Mesenchymal stem cell (in vitro differentiated cells and primary cell): ENCODE data around the gene SEC63.
A peak's percentile ranks its signal among the peaks of the same experiment; 100 is the strongest.
"Not testable (repeated sequence)": the region's sequence is repeated elsewhere in the genome, so short reads cannot be mapped to it uniquely, and the experiment has no call there.

Experiments used
- DNase-seq: peaks from one replicate; pipeline ENCODE4 v3.0.0-alpha.2; 2013
- H2AFZ ChIP-seq: one replicate; pipeline ENCODE4 v1.6.1; 2013; ENCODE audit warnings: low read depth, mild to moderate bottlenecking, control low read depth, inconsistent platforms, low read length, moderate library complexity
- H2AK5ac ChIP-seq: 2 replicates; pipeline ENCODE4 v1.6.1; 2013; ENCODE audit warnings: low read length, moderate library complexity, mild to moderate bottlenecking, inconsistent platforms; ENCODE audit not compliant: severe bottlenecking
- H2BK120ac ChIP-seq: one replicate; pipeline ENCODE4 v1.6.1; 2013; ENCODE audit warnings: low read depth, mild to moderate bottlenecking, inconsistent platforms, low read length, moderate library complexity
- H2BK12ac ChIP-seq, 2 experiments: one replicate each; pipeline ENCODE4 v1.6.1; 2013; ENCODE audit warnings: inconsistent platforms in 2 of 2, low read length in 2 of 2, mild to moderate bottlenecking in 2 of 2, moderate library complexity in 2 of 2, control low read depth in 1 of 2
- H2BK15ac ChIP-seq: one replicate; pipeline ENCODE4 v1.6.1; 2013; ENCODE audit warnings: mild to moderate bottlenecking, low read depth, inconsistent platforms; ENCODE audit not compliant: poor library complexity, severe bottlenecking
- H2BK5ac ChIP-seq: 2 replicates; pipeline ENCODE4 v1.6.1; 2013; ENCODE audit warnings: low read depth, mild to moderate bottlenecking, low read length, control low read depth, inconsistent platforms; ENCODE audit not compliant: poor library complexity, severe bottlenecking
- H3K14ac ChIP-seq, 2 experiments: one replicate each; pipeline ENCODE4 v1.6.1; 2013; ENCODE audit warnings: inconsistent platforms in 2 of 2, low read length in 2 of 2, control low read depth in 1 of 2, mild to moderate bottlenecking in 1 of 2, moderate library complexity in 1 of 2
- H3K18ac ChIP-seq, 2 experiments: one replicate each; pipeline ENCODE4 v1.6.1; 2013; ENCODE audit warnings: inconsistent platforms in 2 of 2, low read length in 2 of 2, control low read depth in 1 of 2, low read depth in 1 of 2, mild to moderate bottlenecking in 1 of 2
- H3K23ac ChIP-seq, 2 experiments: one replicate each; pipeline ENCODE4 v1.6.1; 2013; ENCODE audit warnings: inconsistent platforms in 2 of 2, low read length in 2 of 2, mild to moderate bottlenecking in 2 of 2, moderate library complexity in 2 of 2, control low read depth in 1 of 2
- H3K27ac ChIP-seq: 2 replicates; pipeline ENCODE4 v1.5.1; 2013; ENCODE audit warnings: mild to moderate bottlenecking, moderate library complexity, low read length, control low read depth, inconsistent platforms; ENCODE audit not compliant: poor library complexity, severe bottlenecking
- H3K27me3 ChIP-seq, 2 experiments: 2 replicates each; pipeline versions ENCODE4 v1.6.1 to v1.7.0; 2013; ENCODE audit warnings: low read length in 2 of 2, mild to moderate bottlenecking in 2 of 2, moderate library complexity in 2 of 2, control low read depth in 1 of 2, inconsistent platforms in 1 of 2; ENCODE audit not compliant: control insufficient read depth in 1 of 2, insufficient read depth in 1 of 2
- H3K36me3 ChIP-seq, 2 experiments: 2 replicates each; pipeline versions ENCODE4 v1.6.1 to v1.7.0; 2013; ENCODE audit warnings: low read length in 2 of 2, control low read depth in 1 of 2, inconsistent platforms in 1 of 2, low read depth in 1 of 2, mild to moderate bottlenecking in 1 of 2; ENCODE audit not compliant: insufficient read depth in 2 of 2, control insufficient read depth in 1 of 2
- H3K4ac ChIP-seq, 2 experiments: one replicate each; pipeline ENCODE4 v1.6.1; 2013; ENCODE audit warnings: inconsistent platforms in 2 of 2, low read length in 2 of 2, mild to moderate bottlenecking in 2 of 2, moderate library complexity in 2 of 2, control low read depth in 1 of 2, low read depth in 1 of 2
- H3K4me1 ChIP-seq: 2 replicates; pipeline ENCODE4 v1.6.1; 2013; ENCODE audit warnings: low read depth, low read length, control low read depth; ENCODE audit not compliant: control insufficient read depth, insufficient read depth
- H3K4me2 ChIP-seq: 2 replicates; pipeline ENCODE4 v1.6.1; 2013; ENCODE audit warnings: low read length, mild to moderate bottlenecking, inconsistent platforms; ENCODE audit not compliant: poor library complexity, severe bottlenecking
- H3K4me3 ChIP-seq, 2 experiments: 2 replicates each; pipeline versions ENCODE4 v1.5.1 to v1.7.0; 2013; ENCODE audit warnings: low read length in 2 of 2, mild to moderate bottlenecking in 2 of 2, control low read depth in 1 of 2, low read depth in 1 of 2; ENCODE audit not compliant: insufficient read depth in 1 of 2
- H3K79me1 ChIP-seq: replicated peaks from 2 replicates; pipeline ENCODE4 v1.6.1; 2013; ENCODE audit warnings: mild to moderate bottlenecking, control low read depth, low read length, inconsistent platforms; ENCODE audit not compliant: poor library complexity, severe bottlenecking
- H3K9ac ChIP-seq: 2 replicates; pipeline ENCODE4 v1.7.0; 2013; ENCODE audit warnings: mild to moderate bottlenecking, low read length, moderate library complexity
- H3K9me3 ChIP-seq: 2 replicates; pipeline ENCODE4 v1.7.0; 2013; ENCODE audit warnings: mild to moderate bottlenecking, low read length; ENCODE audit not compliant: control insufficient read depth
- H4K8ac ChIP-seq: one replicate; pipeline ENCODE4 v1.6.1; 2013; ENCODE audit warnings: inconsistent platforms, mild to moderate bottlenecking, low read length, moderate library complexity
- H4K91ac ChIP-seq: one replicate; pipeline ENCODE4 v1.6.1; 2013; ENCODE audit warnings: mild to moderate bottlenecking, low read length, inconsistent platforms
- WGBS: methylation state at CpG from one replicate; pipeline ENCODE4 v1.1.7; 2013; ENCODE audit warnings: mixed read lengths; 5-methylcytosine and 5-hydroxymethylcytosine counted together

SEC63 gene

DNA sequence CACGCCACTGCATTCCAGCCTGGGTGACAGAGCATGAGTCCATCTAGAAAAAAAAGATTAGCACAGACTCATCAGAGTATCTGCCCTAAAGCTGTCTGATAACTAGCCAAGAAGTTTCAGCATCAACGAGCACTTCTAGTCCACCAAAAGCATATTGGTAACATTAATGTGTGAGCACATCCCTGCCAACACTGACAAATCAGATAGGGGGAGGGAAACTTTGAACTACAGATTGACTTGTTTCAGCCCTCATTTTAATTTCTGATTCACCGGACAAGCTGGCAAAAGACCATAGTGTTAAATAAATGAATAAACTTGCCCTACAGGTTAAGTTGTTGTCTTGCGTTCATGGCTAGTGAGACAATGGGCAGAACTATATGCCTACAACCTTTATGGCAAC lies 7.7 kb upstream of the SEC63 start:
- H4K91ac ChIP-seq = no peak overlapping the region
- no peak overlapping the region for H3K27ac ChIP-seq
- H3K9me3 ChIP-seq = no peaks in the 10 kb centered on the region
- no peak overlapping the region for H3K4me3 ChIP-seq
- no peak overlapping the region for H3K4me2 ChIP-seq
- no peaks in the 10 kb centered on the region for H3K36me3 ChIP-seq
- H3K27me3 ChIP-seq = no peaks in the 10 kb centered on the region
- no peak for DNase-seq
- no peak overlapping the region for H2BK5ac ChIP-seq
- H3K79me1 ChIP-seq = no peaks in the 10 kb centered on the region
- WGBS = 99% methylated on average over 3 of the region's 4 CpGs
- H2BK12ac ChIP-seq = no peak overlapping the region
- H2BK120ac ChIP-seq = no peak overlapping the region
- no peak overlapping the region for H3K23ac ChIP-seq
- no peak overlapping the region for H4K8ac ChIP-seq
- H2AFZ ChIP-seq = no peak overlapping the region
- no peak overlapping the region for H3K9ac ChIP-seq
- no peak overlapping the region for H3K18ac ChIP-seq
- H2BK15ac ChIP-seq = no peak overlapping the region
- no peak overlapping the region for H2AK5ac ChIP-seq
- peaks cover 2% of the 10 kb centered on the region for H3K4me1 ChIP-seq
- H3K14ac ChIP-seq = no peak overlapping the region
- no peak overlapping the region for H3K4ac ChIP-seq

DNA sequence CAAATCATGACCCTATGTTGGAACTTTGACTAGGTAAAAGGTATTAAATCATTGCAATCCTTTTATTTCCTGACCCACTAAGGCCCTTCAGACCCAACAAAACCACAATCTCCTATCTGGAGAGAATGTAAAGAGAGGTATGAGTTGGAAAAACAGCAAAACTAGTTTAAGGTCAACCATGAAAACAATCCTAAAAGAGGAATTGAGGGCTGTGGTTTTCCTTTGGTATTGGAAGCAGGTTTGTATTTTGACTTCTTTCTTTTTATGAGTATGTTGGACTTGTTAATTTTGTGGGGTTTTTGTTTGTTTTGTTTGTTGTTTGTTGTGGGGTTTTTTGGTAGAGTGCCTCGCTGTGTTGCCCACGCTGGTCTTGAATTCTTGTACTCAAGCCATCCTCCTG lies 4.7 kb upstream of the SEC63 start:
- no peak for DNase-seq
- no peak overlapping the region for H2BK5ac ChIP-seq
- no peak overlapping the region for H2BK15ac ChIP-seq
- H3K4me3 ChIP-seq = no peak overlapping the region
- no peaks in the 10 kb centered on the region for H3K36me3 ChIP-seq
- H3K27ac ChIP-seq = no peak overlapping the region
- H2BK120ac ChIP-seq = no peak overlapping the region
- no peak overlapping the region for H4K8ac ChIP-seq
- no peak overlapping the region for H3K18ac ChIP-seq
- peaks cover 4% of the 10 kb centered on the region for H3K79me1 ChIP-seq
- H3K4ac ChIP-seq = no peak overlapping the region
- H3K27me3 ChIP-seq = no peaks in the 10 kb centered on the region
- no peaks in the 10 kb centered on the region for H3K9me3 ChIP-seq
- no peak overlapping the region for H3K9ac ChIP-seq
- WGBS = 100% methylated on average over 1 of the region's 2 CpGs
- peaks cover 2% of the 10 kb centered on the region for H3K4me1 ChIP-seq
- H2BK12ac ChIP-seq = no peak overlapping the region
- H2AFZ ChIP-seq = no peak overlapping the region
- H3K23ac ChIP-seq = no peak overlapping the region
- H3K14ac ChIP-seq = no peak overlapping the region
- H2AK5ac ChIP-seq = no peak overlapping the region
- H3K4me2 ChIP-seq = no peak overlapping the region
- no peak overlapping the region for H4K91ac ChIP-seq

DNA sequence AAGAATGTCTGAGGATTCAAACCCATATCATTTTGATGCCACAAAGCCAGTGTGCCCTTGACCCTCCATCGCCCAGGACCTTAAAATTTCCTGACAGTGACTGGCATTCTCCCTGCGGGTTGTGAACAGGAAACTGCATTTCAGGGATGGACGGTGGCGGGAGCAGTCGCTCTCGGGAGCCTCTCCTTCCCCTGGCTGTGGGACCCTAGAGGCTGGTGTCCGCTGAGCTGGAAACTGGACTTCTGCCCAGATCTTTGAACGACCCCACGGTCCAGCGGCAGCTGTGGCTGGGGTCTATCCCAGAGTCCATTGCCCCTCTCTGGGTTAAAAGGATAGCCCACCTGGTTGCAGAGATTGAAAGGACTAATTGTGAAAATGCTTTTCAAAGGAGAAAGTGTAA lies 1.4 kb upstream of the SEC63 start:
- WGBS = 76% methylated on average over 10 of the region's 10 CpGs
- no peak overlapping the region for H2BK15ac ChIP-seq
- no peak overlapping the region for H2AK5ac ChIP-seq
- H3K4me1 ChIP-seq = peaks cover 6% of the 10 kb centered on the region
- H2BK12ac ChIP-seq = no peak overlapping the region
- H3K27me3 ChIP-seq = no peaks in the 10 kb centered on the region
- H3K18ac ChIP-seq = no peak overlapping the region
- no peak overlapping the region for H3K14ac ChIP-seq
- H3K36me3 ChIP-seq = peaks cover 2 to 11% of the 10 kb centered on the region in 2 experiments
- H3K9me3 ChIP-seq = no peaks in the 10 kb centered on the region
- H3K79me1 ChIP-seq = peaks cover 4% of the 10 kb centered on the region
- H3K4me2 ChIP-seq = no peak overlapping the region
- DNase-seq = no peak
- H3K9ac ChIP-seq = no peak overlapping the region
- H3K4ac ChIP-seq = no peak overlapping the region
- H2AFZ ChIP-seq = no peak overlapping the region
- no peak overlapping the region for H2BK120ac ChIP-seq
- H4K91ac ChIP-seq = no peak overlapping the region
- H3K4me3 ChIP-seq = no peak overlapping the region
- H3K23ac ChIP-seq = no peak overlapping the region
- H3K27ac ChIP-seq = no peak overlapping the region
- H4K8ac ChIP-seq = no peak overlapping the region
- H2BK5ac ChIP-seq = no peak overlapping the region

DNA sequence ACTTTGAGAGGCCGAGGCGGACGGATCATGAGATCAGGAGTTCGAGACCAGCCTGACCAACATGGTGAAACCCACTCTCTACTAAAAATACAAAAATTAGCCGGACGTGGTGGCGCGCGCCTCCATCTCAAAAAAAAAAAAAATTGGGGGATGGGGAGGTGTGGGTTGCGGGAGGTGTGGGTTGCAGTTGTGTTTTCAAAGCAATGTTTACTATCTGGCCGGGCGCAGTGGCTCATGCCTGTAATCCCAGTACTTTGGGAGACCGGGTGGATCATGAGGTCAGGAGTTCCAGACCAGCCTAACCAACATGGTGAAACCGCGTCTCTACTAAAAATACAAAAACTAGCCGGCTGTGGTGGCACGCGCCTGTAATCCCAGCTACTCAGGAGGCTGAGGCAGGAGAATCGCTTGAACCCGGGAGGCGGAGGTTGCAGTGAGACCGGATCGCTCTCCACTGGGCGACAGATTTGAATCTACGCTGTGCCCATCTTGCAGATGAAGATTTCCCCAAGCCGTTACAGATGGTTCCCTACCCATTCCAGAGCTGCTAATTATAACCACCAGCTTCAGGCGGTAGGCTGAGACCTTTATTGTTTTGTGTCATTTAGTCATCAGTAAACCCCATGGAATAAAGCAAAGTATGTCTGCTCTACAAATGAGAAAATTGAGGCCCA lies 818 bp upstream of the SEC63 start:
- WGBS = 84% methylated on average over 26 of the region's 27 CpGs
- not testable (repeated sequence) for H4K8ac ChIP-seq, H3K14ac ChIP-seq, H2BK5ac ChIP-seq, H3K9me3 ChIP-seq, H3K23ac ChIP-seq, H2AK5ac ChIP-seq, H3K4ac ChIP-seq, H3K79me1 ChIP-seq, H3K4me1 ChIP-seq, H2BK12ac ChIP-seq, DNase-seq, H3K27me3 ChIP-seq, H2BK15ac ChIP-seq, H2BK120ac ChIP-seq, H2AFZ ChIP-seq, H4K91ac ChIP-seq
- peaks cover 2 to 11% of the 10 kb centered on the region in 2 experiments for H3K36me3 ChIP-seq
- H3K4me3 ChIP-seq = peak overlapping the region in 1 of 2 experiments; percentile 81
- H3K9ac ChIP-seq = peak overlapping the region; percentile 86
- peak overlapping the region in 1 of 2 experiments; percentile 84 for H3K18ac ChIP-seq
- H3K27ac ChIP-seq = peak overlapping the region; percentile 61
- peak overlapping the region; percentile 98 for H3K4me2 ChIP-seq
